Fibroblast of skin of left quadriceps (primary cell): ENCODE data around the gene SOHLH1.

Experiments used
- DNase-seq, 2 experiments: peaks; one replicate each; pipeline ENCODE4 v3.0.0-alpha.2; 2013; ENCODE audit warnings: low read depth in 2 of 2

SOHLH1 gene

GRCh38 chr9:135699440-135699839, at the start of gene SOHLH1:
Gene SOHLH1, minus strand, starts transcription at chr9:135699481. Its CDS starts 14 bp downstream, at chr9:135699467.
- DNase-seq = no peak

DNA sequence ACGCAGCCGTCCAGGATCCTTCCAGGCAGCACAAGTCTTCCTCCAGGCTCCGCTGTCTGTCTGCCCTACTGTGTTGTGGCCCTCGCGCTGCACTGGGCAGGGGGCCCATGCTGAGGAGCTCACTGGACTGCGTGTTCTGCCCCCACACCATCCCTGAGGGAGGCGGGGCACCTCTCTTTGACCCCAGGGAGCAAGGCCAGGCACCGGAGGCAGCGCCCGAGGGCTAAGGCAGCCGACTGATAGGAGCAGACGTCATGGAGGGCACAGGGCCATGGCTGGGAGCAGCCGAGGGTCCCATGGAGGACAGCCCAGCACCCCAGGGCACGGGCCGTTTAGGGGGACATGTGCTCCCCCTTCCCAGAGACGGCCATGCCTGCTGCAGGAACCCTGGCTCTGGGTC, 49.4 kb upstream of the SOHLH1 start:
- no peak for DNase-seq

DNA sequence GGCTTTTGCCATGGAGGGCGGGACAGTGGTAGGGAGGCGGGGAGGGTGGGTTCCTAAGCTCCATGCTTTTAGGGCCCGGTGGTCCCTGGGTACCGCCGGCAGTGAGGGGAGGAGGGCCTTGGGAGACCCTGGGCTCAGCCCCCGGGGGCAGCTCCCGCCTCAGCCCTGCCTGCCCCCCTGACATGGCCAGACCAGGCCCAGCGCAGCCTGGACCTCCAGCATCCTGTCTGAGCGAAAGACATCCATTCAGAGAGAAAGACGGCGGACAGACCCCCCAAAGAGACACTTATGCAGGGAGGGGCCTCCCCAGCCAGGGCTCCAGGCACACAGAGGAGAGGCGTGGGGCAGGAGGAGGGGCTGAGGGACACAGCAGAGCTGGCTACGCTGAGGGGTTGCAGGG, 48.0 kb upstream of the SOHLH1 start:
- DNase-seq = no peak

GRCh38 chr9:135746565-135746964, 47.3 kb upstream of the SOHLH1 start:
- no peak for DNase-seq

DNA sequence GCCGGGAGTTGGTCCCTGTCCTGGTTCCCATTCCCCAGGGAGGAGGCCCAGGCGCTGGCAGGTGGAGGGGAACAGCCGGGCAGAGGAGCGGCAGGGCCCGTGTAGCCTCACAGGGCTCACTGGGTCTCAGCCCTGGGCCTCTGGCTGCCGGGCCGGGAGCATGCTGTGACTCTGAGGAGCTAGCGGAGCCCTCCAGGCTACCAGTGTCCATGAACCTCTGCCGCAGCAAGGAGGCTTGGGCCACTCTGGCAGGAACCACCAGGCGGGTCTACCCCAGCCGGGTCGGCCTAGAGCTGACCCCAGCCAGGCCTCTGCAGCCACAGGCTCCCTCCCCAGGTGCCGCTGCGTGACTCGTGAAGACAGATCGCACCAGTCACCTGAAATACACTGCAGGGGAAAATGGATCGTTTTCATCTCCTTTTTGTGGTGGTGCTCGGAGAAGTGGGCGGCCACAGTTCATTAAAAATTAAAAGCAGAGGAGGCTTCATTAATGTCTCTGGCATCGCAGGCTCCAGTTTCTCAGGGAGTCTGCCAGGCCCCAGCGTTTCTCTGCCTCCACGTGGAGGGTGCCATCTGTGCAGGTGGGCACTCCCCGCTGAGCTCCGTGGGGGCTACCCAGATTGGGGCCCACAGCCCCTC, 46.5 kb upstream of the SOHLH1 start:
- no peak for DNase-seq

- no peak for DNase-seq
These were observed 45.9 kb upstream of the SOHLH1 start for GRCh38 chr9:135745189-135745588.

DNA sequence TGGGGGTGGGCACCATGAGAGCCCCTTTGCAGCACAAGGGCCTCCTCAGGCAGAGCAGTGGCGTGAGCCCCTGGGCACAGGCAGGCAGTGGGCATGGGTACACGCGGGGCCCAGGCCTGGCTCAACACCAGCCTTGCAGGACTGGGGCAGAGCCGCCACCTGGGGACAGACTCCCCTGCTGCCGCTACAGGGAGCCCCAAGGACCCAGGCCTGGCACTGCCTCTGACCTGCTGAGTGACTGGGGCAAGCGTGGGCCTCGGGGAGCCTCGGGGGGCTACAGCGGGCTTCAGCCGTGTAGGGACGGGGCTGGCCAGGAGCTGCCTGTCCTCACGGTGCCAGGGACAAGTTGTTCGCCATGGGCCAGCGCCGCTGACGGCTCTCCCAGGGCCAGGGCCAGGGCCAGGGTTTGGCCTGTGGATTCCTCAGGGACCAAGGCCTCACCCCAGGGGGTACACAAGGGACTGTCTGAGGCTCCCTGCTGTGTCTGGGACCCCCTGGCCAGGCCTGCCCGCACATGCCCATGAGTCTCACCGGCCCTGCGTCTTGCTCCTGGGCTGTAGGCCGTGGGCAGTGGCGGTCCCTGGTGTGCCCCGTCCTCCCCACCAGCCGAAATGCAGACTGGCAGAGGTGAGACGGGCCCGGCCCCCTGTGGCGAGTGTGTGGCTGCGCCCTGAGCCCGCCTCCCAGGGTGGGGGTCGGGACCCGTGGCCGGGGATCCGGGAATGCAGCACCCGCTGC, 45.2 kb upstream of the SOHLH1 start:
- DNase-seq = no peak

- DNase-seq = no peak
These were observed 44.5 kb upstream of the SOHLH1 start for GRCh38 chr9:135743546-135744332.

DNA sequence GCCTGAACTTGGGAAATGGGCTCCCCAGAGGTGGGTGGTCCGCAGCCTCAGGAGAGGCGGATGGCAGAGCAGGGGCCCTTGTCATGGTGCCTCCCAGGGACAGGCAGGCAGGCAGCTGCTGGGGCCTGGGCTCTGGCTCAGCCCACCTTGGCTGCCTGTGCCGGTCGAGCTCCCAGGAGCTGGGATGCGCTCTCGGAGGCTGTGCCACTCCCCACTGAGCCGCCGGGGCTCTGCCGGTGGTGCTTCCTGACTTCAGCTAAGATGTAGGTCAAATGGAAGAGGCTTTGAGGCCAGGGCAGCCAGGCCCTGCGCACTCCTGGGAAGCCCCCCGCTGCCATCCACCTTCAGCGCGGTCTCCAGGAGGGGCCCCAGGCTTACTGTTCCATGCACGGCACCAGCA, 43.7 kb upstream of the SOHLH1 start:
- no peak for DNase-seq

DNA sequence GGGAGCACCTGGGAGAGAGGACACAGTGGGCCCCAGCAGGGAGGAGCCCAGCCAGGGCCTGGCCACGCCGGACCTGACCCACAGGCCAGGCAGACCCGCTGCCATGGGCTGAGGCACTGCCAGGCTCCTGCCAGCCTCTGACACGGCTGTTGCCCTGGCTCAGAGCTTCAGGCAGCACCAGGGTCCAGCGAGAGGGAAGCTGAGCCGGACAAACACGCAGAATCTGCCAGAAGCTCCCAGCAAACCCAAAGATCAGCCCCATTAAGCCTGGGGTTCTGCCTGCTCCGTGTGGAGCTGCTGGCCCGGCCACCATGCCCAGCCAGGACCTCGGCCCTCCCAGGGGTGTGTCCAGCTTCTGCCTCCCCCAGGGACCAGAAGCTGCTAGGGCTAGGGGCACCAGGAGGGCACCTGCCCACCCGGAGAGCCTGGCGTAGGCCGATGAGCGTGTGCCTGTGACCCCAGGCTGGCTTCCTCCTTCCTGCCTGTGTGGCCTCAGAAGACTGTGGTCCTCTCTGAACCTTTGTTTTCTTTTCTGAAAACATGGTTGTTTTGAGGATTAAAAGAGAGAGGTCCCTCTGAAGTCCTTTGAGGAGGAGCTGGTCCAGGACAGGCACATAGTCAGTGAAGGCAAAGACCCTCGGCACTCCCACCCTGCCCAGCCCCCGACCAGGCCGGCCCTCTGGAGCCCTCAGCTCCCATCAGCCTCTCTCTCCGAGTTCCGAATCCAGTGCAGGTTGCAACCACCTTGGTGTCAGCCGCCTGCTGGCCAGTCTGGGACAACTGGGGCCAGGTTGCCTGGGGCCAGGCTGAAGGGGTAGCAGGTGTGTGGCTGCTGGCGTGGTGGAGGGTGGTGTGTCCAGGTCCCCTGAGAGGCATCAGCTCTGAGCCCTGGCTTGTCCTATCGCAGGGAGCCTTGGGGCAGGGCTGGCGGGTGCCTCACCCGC, 42.3 kb upstream of the SOHLH1 start:
- no peak for DNase-seq

- DNase-seq = no peak
These were observed 40.3 kb upstream of the SOHLH1 start for GRCh38 chr9:135739271-135740220.

- no peak for DNase-seq
These were observed 38.7 kb upstream of the SOHLH1 start for GRCh38 chr9:135737840-135738521.

DNA sequence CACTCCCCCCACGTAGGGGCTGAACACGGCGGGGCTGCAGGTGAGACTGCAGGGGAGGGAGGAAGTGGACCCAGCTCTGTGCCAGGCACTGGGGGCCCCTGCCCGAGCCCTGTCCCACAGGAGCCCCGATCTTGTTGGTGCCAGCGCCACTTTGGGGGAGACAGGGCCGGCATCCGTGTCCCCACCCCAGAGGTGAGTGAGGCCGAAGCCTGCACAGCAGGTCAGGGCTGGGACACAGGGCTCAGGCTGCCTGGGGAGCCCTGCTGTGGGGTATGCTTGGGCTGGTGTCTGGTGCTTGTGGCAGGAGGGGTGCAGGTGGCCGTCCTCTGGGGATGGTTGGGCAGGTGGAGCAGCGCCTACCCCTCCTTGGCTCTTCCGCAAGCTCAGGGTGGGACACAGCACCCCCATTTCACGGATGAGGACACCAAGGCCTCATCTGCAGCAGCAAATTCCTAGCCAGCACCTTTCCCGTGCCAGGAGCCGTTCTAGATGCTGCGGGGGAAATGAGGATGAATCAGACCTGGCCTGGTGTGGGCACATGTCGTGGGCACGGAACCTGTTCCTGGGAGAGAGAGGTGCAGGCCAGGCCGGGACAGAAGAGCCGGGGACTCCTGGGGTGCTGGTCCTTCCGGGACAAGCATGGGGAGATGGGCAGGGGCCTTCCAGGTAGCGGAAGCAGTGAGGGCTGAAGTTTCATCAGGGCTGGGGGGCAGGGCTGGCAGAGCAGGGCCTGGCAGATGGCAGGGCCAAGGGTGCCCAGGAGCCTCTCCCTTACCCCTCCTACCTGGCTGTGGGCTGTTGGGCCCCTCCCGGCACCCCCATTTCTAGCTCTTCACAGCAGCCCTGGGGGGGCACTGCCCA, 37.9 kb upstream of the SOHLH1 start:
- DNase-seq = no peak

DNA sequence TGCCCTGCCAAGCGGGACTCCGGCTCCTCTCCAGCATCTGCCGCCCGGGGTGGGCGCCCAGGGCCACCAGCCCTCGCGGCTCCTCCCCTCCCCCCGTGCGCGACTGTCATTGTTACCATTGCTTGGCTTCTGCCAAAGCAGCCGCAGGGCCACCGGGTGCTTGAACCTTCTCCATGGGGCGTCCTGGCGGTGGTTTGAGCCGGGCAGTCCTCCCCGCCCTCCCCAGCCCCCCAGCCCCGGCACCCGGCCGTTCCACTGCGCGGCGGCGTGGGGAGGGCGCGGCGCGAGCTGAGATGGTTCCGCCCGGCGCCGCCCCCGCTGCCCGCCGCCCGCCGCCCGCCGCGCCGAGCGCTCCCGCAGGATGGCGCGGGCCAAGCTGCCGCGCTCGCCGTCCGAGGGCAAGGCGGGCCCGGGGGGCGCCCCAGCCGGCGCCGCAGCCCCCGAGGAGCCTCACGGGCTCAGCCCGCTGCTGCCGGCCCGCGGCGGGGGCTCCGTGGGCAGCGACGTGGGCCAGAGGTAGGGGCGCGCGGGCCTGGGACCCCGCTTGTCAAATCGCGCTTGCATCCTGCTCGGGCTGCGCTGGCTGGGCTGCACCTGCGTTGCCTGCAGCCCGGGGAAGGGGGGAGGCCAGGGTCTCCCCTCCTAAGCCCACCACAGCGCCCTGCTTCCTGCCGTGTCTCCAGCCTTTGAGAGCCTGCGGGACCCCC, 37.1 kb upstream of the SOHLH1 start:
- no peak for DNase-seq

DNA sequence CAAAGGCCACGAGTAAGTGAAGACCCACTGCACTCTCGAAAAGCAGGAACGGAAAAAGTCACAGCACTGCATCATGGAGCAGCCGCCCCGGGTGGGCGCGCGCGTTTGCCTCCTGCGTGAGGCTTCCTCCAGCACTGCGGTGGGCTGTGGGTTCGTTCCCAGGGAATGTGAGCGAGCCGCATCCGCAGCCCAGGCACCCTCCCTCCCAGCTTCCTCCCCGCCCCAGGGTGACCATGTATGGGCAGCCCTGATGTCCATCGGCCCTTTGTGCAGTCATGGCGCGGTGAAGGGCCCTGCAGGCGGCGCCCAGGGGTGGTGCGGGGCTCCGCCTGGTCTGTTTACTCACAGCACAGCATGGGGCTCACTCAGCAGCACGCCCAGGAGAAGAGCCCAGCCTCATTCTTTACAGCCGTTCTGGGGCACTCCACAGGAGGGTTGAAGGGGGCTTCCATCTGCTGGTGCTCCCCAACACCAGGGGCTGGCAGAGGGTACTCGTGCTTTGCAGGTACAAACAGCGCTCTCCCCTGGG, 35.4 kb upstream of the SOHLH1 start:
- no peak for DNase-seq

DNA sequence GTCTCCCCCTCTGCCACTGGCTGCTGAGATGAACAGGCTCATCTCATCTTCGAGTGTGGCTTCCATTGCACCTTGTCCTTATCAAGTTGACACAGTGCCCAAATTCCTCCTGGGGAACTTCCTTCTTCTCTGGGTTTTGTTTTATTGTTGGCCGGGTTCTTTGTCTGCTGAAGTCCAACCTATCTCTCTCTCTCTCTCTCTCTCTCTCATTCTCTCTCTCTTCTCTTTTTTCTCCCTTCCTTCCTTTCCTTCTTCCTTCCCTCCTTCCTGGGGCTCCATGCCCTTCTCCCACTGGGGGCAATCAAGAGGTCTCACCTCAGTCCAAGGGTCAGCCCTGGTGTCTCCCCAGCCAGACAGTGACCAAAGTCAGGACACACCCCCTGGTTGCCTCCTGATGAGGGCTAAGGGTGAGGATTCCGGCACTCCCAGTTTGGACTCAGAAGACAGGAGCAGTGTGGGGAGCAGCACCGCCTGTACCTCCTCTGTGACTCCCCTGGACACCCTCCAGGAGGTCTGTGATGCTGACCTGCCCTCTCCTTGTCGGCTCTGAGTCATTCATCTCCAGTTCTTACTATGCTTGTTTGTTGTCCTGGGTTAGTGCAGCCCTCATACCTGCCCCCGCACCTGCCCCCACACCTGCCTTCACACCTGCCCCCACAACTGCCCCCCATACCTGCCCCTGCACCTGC, 33.4 kb upstream of the SOHLH1 start:
- no peak for DNase-seq

- no peak for DNase-seq
These were observed 32.2 kb upstream of the SOHLH1 start for GRCh38 chr9:135731454-135731853.
